ENCODE data around the gene DOK4. TPM values are rescaled to one million over a fixed set of nuclear protein-coding genes. Genes with fewer than 3 reads are reported as not detected.

DOK4 gene
- polyA plus RNA-seq, 2 donors = 27.6 to 33.7 TPM

GRCh38 chr16:57432989-57433388, 53.3 kb downstream of the DOK4 start:
- WGBS, 2 donors = 86 to 89% methylated on average over 3 of the region's 3 CpGs
- Histone ChIP-seq H3K36me3 (ENCODE audit: control insufficient read depth in 2 of 2, insufficient read depth in 2 of 2, low read length in 1 of 2) (peaks cover 33 to 38% of the 10 kb centered on the region in 2 donors), H3K4me1 (ENCODE audit: control insufficient read depth in 2 of 2, insufficient read depth in 2 of 2, low read length in 1 of 2) (no peaks in the 10 kb centered on the region), H3K27me3 (ENCODE audit: control insufficient read depth in 1 of 2, insufficient read depth in 2 of 2, low read length in 2 of 2) (no peaks in the 10 kb centered on the region), H3K4me3 (ENCODE audit: low read depth in 1 of 2, low read length in 2 of 2) (no peak overlapping the region), H3K9me3 (ENCODE audit: control insufficient read depth in 2 of 2, insufficient read depth in 1 of 2, low read depth in 1 of 2, low read length in 1 of 2) (no peaks in the 10 kb centered on the region), H3K27ac (ENCODE audit: low read depth in 2 of 2, low read length in 1 of 2) (peak overlapping the region in 1 of 2 donors; percentile 54)

- Histone ChIP-seq H3K36me3 (ENCODE audit: control insufficient read depth in 2 of 2, insufficient read depth in 2 of 2, low read length in 1 of 2) (peaks cover 33 to 38% of the 10 kb centered on the region in 2 donors), H3K9me3 (ENCODE audit: control insufficient read depth in 2 of 2, insufficient read depth in 1 of 2, low read depth in 1 of 2, low read length in 1 of 2) (no peaks in the 10 kb centered on the region), H3K4me1 (ENCODE audit: control insufficient read depth in 2 of 2, insufficient read depth in 2 of 2, low read length in 1 of 2) (no peaks in the 10 kb centered on the region), H3K4me3 (ENCODE audit: low read depth in 1 of 2, low read length in 2 of 2) (no peak overlapping the region), H3K27me3 (ENCODE audit: control insufficient read depth in 1 of 2, insufficient read depth in 2 of 2, low read length in 2 of 2) (no peaks in the 10 kb centered on the region), H3K27ac (ENCODE audit: low read depth in 2 of 2, low read length in 1 of 2) (peak overlapping the region; percentile 53 to 78)
- WGBS, 2 donors = 76 to 85% methylated on average over 2 of the region's 2 CpGs
Measured at GRCh38 chr16:57432505-57432904, 53.8 kb downstream of the DOK4 start.

GRCh38 chr16:57430955-57431354, 55.3 kb downstream of the DOK4 start:
- Histone ChIP-seq H3K36me3 (ENCODE audit: control insufficient read depth in 2 of 2, insufficient read depth in 2 of 2, low read length in 1 of 2) (peaks cover 33 to 37% of the 10 kb centered on the region in 2 donors), H3K27me3 (ENCODE audit: control insufficient read depth in 1 of 2, insufficient read depth in 2 of 2, low read length in 2 of 2) (no peaks in the 10 kb centered on the region), H3K27ac (ENCODE audit: low read depth in 2 of 2, low read length in 1 of 2) (no peak overlapping the region), H3K4me3 (ENCODE audit: low read depth in 1 of 2, low read length in 2 of 2) (no peak overlapping the region), H3K4me1 (ENCODE audit: control insufficient read depth in 2 of 2, insufficient read depth in 2 of 2, low read length in 1 of 2) (no peaks in the 10 kb centered on the region), H3K9me3 (ENCODE audit: control insufficient read depth in 2 of 2, insufficient read depth in 1 of 2, low read depth in 1 of 2, low read length in 1 of 2) (no peaks in the 10 kb centered on the region)
- WGBS, 2 donors = 84 to 85% methylated on average over 5 of the region's 5 CpGs

- peaks cover 15 to 26% of the 10 kb centered on the region in 2 donors for H3K36me3 ChIP-seq (ENCODE audit: control insufficient read depth in 2 of 2, insufficient read depth in 2 of 2, low read length in 1 of 2)
Measured at GRCh38 chr16:57427824-57428223, 58.5 kb downstream of the DOK4 start.

GRCh38 chr16:57427307-57427706, 59.0 kb downstream of the DOK4 start:
- no peaks in the 10 kb centered on the region for H3K9me3 ChIP-seq (ENCODE audit: control insufficient read depth in 2 of 2, insufficient read depth in 1 of 2, low read depth in 1 of 2, low read length in 1 of 2)
- WGBS, 2 donors = 68 to 70% methylated on average over 8 of the region's 8 CpGs
- no peaks in the 10 kb centered on the region for H3K27me3 ChIP-seq (ENCODE audit: control insufficient read depth in 1 of 2, insufficient read depth in 2 of 2, low read length in 2 of 2)
- no peak overlapping the region for H3K27ac ChIP-seq (ENCODE audit: low read depth in 2 of 2, low read length in 1 of 2)
- H3K36me3 ChIP-seq (ENCODE audit: control insufficient read depth in 2 of 2, insufficient read depth in 2 of 2, low read length in 1 of 2) = peaks cover 15 to 23% of the 10 kb centered on the region in 2 donors
- H3K4me1 ChIP-seq (ENCODE audit: control insufficient read depth in 2 of 2, insufficient read depth in 2 of 2, low read length in 1 of 2) = no peaks in the 10 kb centered on the region
- H3K4me3 ChIP-seq (ENCODE audit: low read depth in 1 of 2, low read length in 2 of 2) = no peak overlapping the region

More at GRCh38 chr16:57427824-57428223, 58.5 kb downstream of the DOK4 start:
- no peaks in the 10 kb centered on the region for H3K9me3 ChIP-seq (ENCODE audit: control insufficient read depth in 2 of 2, insufficient read depth in 1 of 2, low read depth in 1 of 2, low read length in 1 of 2)
- no peak overlapping the region for H3K4me3 ChIP-seq (ENCODE audit: low read depth in 1 of 2, low read length in 2 of 2)
- no peaks in the 10 kb centered on the region for H3K4me1 ChIP-seq (ENCODE audit: control insufficient read depth in 2 of 2, insufficient read depth in 2 of 2, low read length in 1 of 2)
- H3K27ac ChIP-seq (ENCODE audit: low read depth in 2 of 2, low read length in 1 of 2) = no peak overlapping the region
- H3K27me3 ChIP-seq (ENCODE audit: control insufficient read depth in 1 of 2, insufficient read depth in 2 of 2, low read length in 2 of 2) = no peaks in the 10 kb centered on the region

GRCh38 chr16:57426356-57426755, 59.9 kb downstream of the DOK4 start:
- peaks cover 15 to 17% of the 10 kb centered on the region in 2 donors for H3K36me3 ChIP-seq (ENCODE audit: control insufficient read depth in 2 of 2, insufficient read depth in 2 of 2, low read length in 1 of 2)
- H3K27me3 ChIP-seq (ENCODE audit: control insufficient read depth in 1 of 2, insufficient read depth in 2 of 2, low read length in 2 of 2) = no peaks in the 10 kb centered on the region
- H3K4me1 ChIP-seq (ENCODE audit: control insufficient read depth in 2 of 2, insufficient read depth in 2 of 2, low read length in 1 of 2) = no peaks in the 10 kb centered on the region
- H3K9me3 ChIP-seq (ENCODE audit: control insufficient read depth in 2 of 2, insufficient read depth in 1 of 2, low read depth in 1 of 2, low read length in 1 of 2) = no peaks in the 10 kb centered on the region
- H3K4me3 ChIP-seq (ENCODE audit: low read depth in 1 of 2, low read length in 2 of 2) = no peak overlapping the region
- WGBS, 2 donors = 86 to 90% methylated on average over 7 of the region's 7 CpGs
- H3K27ac ChIP-seq (ENCODE audit: low read depth in 2 of 2, low read length in 1 of 2) = no peak overlapping the region

GRCh38 chr16:57424583-57424982, 61.7 kb downstream of the DOK4 start:
- WGBS, 2 donors = 67 to 88% methylated on average over 3 of the region's 3 CpGs
- no peaks in the 10 kb centered on the region for H3K4me1 ChIP-seq (ENCODE audit: control insufficient read depth in 2 of 2, insufficient read depth in 2 of 2, low read length in 1 of 2)
- H3K4me3 ChIP-seq (ENCODE audit: low read depth in 1 of 2, low read length in 2 of 2) = no peak overlapping the region
- H3K27me3 ChIP-seq (ENCODE audit: control insufficient read depth in 1 of 2, insufficient read depth in 2 of 2, low read length in 2 of 2) = no peaks in the 10 kb centered on the region
- H3K27ac ChIP-seq (ENCODE audit: low read depth in 2 of 2, low read length in 1 of 2) = no peak overlapping the region
- no peaks in the 10 kb centered on the region for H3K9me3 ChIP-seq (ENCODE audit: control insufficient read depth in 2 of 2, insufficient read depth in 1 of 2, low read depth in 1 of 2, low read length in 1 of 2)
- peaks cover 4 to 9% of the 10 kb centered on the region in 2 donors for H3K36me3 ChIP-seq (ENCODE audit: control insufficient read depth in 2 of 2, insufficient read depth in 2 of 2, low read length in 1 of 2)

GRCh38 chr16:57423152-57423551, 63.1 kb downstream of the DOK4 start:
- no peaks in the 10 kb centered on the region for H3K36me3 ChIP-seq (ENCODE audit: control insufficient read depth in 2 of 2, insufficient read depth in 2 of 2, low read length in 1 of 2)
- H3K9me3 ChIP-seq (ENCODE audit: control insufficient read depth in 2 of 2, insufficient read depth in 1 of 2, low read depth in 1 of 2, low read length in 1 of 2) = no peaks in the 10 kb centered on the region
- no peak overlapping the region for H3K4me3 ChIP-seq (ENCODE audit: low read depth in 1 of 2, low read length in 2 of 2)
- WGBS, 2 donors = 81 to 84% methylated on average over 2 of the region's 2 CpGs
- no peaks in the 10 kb centered on the region for H3K4me1 ChIP-seq (ENCODE audit: control insufficient read depth in 2 of 2, insufficient read depth in 2 of 2, low read length in 1 of 2)
- H3K27ac ChIP-seq (ENCODE audit: low read depth in 2 of 2, low read length in 1 of 2) = no peak overlapping the region
- H3K27me3 ChIP-seq (ENCODE audit: control insufficient read depth in 1 of 2, insufficient read depth in 2 of 2, low read length in 2 of 2) = no peaks in the 10 kb centered on the region

- Histone ChIP-seq H3K4me1 (ENCODE audit: control insufficient read depth in 2 of 2, insufficient read depth in 2 of 2, low read length in 1 of 2) (no peaks in the 10 kb centered on the region), H3K4me3 (ENCODE audit: low read depth in 1 of 2, low read length in 2 of 2) (no peak overlapping the region), H3K9me3 (ENCODE audit: control insufficient read depth in 2 of 2, insufficient read depth in 1 of 2, low read depth in 1 of 2, low read length in 1 of 2) (no peaks in the 10 kb centered on the region), H3K27me3 (ENCODE audit: control insufficient read depth in 1 of 2, insufficient read depth in 2 of 2, low read length in 2 of 2) (no peaks in the 10 kb centered on the region), H3K36me3 (ENCODE audit: control insufficient read depth in 2 of 2, insufficient read depth in 2 of 2, low read length in 1 of 2) (no peaks in the 10 kb centered on the region), H3K27ac (ENCODE audit: low read depth in 2 of 2, low read length in 1 of 2) (peak overlapping the region in 1 of 2 donors; percentile 30)
- 36 to 44% methylated on average over 10 of the region's 10 CpGs for WGBS, 2 donors
Measured at GRCh38 chr16:57422026-57422944, 64.0 kb downstream of the DOK4 start.

All from esophagus (tissue), 2 donors.